HG03354 (cell line): ENCODE measurements around the gene EMP1.
"Not testable (repeated sequence)": the region's sequence is repeated elsewhere in the genome, so short reads cannot be mapped to it uniquely, and the experiment has no call there.

Experiments
- ATAC-seq: cut with Tn5 transposase; IDR thresholded peaks from one replicate; pipeline ENCODE4 v1.9.1; 2021; ENCODE audit warnings: mild to moderate bottlenecking; ENCODE audit not compliant: unreplicated experiment, poor library complexity, severe bottlenecking

The EMP1 gene

GRCh38 chr12:13251521-13251920 lies 55.0 kb downstream of the EMP1 start:
- no peak for ATAC-seq

- ATAC-seq = no peak
Observed at GRCh38 chr12:13252024-13252423, 55.5 kb downstream of the EMP1 start.

DNA sequence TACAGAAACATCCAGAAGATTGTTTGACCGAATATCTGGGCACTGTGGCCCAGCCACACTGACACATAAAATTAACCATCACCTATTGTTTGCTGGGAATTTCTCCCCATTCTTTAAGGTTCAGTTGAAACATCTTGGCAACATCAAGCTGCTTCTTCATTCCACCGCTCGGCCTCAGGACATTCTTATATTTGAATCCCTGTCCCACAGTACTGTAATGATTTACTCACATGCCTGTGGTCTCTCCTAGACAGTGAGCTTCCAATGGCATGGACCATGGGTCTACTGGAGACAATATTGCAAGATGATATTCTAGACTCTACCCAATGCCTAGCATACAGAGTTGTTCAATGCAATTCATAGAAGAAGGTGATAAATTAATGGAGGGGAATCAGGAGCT lies 56.1 kb downstream of the EMP1 start:
- ATAC-seq = no peak

DNA sequence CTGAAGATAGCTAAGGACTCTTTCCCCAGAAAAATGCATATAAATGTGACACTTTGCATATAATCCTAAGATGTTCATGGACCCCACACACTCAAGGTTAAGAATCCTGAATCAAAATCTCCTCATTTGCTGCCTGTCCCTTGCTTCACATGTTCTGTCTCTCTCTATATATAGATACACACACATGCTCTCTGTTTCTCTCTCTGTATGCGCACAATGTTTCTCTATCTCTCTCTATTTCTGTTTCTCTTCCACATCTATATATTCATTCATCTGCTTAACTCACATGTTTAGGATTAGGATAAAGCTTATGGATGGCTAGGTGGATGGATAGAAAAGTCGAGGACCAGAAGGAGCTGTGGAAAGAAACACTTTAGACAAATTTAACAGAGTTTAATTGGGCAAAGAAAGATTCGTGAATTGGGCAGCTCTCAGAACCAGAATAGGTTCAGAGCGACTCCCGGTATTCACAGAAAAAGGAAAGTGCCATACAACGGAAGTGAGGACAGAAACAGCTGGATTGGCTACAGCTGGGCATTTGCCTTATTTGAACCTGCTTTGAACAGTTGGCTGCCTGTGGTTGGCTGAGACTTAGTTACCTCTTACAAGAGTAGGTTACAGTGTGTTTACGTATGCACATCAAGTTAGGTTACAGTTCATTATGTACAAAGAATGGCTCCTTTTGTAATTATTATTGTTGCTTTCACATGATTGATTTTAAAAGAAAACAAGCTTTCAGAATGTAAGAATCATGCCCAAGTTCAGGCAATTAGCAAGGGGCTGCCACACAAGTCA lies 57.6 kb downstream of the EMP1 start:
- no peak for ATAC-seq

DNA sequence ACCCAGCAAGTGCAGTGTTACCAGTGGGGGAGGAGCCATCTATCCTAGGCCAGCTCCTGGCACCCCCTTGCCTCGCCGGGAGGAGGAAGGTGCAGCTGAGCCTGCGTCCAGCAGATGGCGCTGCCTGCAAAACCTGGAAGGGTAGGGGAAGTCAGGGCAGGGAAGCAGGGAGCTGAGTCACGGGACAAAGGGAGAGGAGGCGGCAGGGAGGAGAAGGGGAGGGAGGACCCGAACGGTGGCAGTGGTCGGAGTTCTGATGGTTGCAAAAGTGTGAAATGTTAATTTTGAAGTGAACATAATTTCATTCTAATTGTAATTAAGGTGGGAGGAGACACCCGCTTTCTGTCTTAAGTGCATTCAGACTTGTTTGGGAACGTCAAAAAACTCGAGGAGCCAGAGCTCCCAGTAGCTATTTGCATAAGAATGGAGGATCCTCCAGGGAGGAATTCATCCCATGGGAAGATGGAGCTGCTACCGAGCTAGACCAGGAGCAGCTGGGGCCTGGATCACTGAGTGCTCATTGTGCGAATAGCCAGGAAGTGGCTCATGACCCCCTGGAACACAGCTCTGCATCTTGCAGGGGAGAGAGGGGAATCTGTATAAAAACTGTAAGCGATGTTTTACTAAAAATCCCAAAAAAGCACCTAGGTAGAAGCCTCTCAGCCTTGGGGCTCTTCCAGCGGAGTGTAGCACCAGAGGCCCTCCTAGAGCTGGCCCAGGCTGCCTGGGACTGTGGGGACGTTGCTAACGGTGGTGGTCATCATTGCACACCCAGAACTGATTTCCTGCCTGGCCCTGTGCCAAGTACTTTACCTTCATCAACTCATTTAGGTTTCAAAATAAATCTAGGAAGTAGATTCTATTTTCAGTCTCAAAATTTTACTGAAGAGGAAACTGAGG lies 59.5 kb downstream of the EMP1 start:
- peak; percentile 99 for ATAC-seq

DNA sequence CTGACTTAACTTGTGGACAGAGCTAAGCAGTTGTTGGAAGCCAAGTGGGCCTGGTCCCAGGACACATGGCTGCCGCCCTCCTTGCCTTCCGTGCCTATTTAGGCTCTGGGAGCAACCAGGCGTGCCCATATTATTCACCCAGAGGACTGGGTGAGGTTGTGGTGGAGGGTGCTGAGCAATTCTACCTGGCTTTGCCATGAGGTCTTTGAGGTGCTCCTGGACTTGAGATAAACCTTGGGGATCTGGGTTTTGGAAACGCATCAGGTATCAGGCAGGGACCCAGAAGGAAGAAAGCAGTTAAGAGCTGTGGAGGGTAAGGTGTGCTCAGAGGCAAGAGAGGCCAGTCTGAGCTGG lies 60.1 kb downstream of the EMP1 start:
- no peak for ATAC-seq

DNA sequence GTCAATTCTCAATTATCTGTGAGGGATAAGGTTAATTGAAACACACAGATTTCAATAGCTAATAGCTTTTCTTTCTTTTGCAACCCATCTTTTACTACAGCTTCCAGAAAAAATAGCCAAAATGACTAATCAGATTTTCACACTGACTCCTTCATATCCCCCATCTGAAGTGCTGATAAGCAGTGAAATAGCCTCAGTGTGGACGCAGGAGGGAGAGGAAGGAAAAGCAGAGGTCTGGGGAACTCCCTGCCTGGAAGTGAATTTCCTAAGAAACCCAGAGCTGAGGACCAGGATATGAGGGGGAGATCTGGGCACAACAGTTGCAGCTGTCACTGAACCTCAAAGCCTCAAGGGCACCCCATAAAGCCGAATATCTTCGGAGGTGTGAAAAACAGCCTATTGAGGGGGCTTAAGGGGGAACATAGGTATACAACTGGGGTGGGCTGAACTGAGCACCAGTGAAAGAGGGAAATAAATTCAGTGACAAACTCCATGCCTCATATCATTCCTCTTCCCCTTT lies 60.9 kb downstream of the EMP1 start:
- no peak for ATAC-seq

DNA sequence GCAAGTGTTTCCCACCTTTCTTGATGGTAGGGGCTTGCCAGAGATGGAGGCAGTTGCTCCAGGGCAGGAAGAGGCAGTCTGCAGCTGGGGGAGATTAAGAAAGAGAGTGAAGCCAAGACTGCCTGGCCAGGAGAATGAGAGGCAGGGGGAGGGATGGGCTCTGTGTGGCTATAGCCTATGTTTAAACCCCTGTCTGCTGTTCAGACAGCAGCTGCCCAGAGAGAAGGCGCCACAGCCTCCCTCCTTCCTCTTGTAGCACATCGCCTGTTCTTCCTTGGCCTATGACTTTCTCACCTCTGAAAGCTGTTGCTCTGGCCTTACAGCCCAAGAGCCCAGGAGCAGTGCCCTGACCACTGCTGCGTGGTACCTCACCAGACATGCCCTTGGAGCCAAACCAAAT lies 61.7 kb downstream of the EMP1 start:
- no peak for ATAC-seq

- ATAC-seq = no peak
Observed at GRCh38 chr12:13258717-13259119, 62.2 kb downstream of the EMP1 start.

GRCh38 chr12:13259625-13260024 lies 63.1 kb downstream of the EMP1 start:
- ATAC-seq = not testable (repeated sequence)

DNA sequence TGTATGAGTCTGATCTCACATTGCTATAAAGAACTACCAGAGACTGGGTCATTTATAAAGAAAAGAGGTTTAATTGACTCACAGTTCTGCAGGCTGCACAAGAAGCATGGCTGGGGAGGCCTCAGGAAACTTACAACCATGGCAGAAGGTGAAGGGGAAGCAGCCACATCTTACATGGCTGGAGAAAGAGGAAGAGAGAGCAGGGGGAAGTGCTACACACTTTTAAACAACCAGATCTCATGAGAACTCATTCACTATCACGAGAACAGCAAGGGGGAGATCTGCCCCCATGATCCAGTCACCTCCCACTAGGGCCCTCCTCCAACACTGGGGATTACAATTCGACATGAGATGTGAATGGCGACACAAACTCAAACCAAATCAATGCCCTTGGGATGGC lies 71.3 kb downstream of the EMP1 start:
- ATAC-seq = not testable (repeated sequence)

DNA sequence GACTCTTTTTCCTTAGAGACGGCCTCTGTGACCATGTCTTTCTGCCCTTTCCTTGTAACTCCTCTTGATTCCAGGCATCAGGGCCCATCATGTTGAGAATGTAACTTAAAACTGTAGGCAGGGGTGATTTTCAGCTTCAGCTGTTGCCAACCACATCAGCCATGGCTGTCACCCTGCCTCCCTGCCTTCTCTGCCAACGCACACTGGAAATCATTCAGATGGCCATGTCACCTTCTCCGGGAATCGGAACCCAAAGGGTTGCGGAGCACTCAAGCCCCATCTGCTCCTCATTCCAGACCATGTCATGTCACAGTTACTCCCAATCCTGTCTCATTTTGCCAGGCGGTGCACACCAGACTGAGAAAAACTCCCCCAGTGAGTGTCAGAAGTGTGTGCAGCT lies 72.1 kb downstream of the EMP1 start:
- no peak for ATAC-seq
